HEK293T (cell line): ENCODE data around the gene HSD3B7.

Experiments used
- ARNT ChIP-seq: fragments of 450-650 bp; IDR thresholded peaks from 2 replicates; pipeline ENCODE4 v1.6.1; 2017; ENCODE audit warnings: mild to moderate bottlenecking
- CTBP1 ChIP-seq: fragments of 450-650 bp; IDR thresholded peaks from 2 replicates; pipeline ENCODE4 v1.6.1; 2016; ENCODE audit warnings: borderline replicate concordance
- ELF4 ChIP-seq: fragments of 450-650 bp; IDR thresholded peaks from 2 replicates; pipeline ENCODE4 v1.6.1; 2017; ENCODE audit warnings: antibody characterized with exemption
- FOXA1 ChIP-seq: fragments of 450-650 bp; IDR thresholded peaks from 2 replicates; pipeline ENCODE4 v1.6.1; 2016; ENCODE audit warnings: mild to moderate bottlenecking
- FOXK2 ChIP-seq: fragments of 450-650 bp; IDR thresholded peaks from 2 replicates; pipeline ENCODE4 v1.6.1; 2016; ENCODE audit warnings: mild to moderate bottlenecking
- HDGF ChIP-seq: fragments of 450-650 bp; IDR thresholded peaks from 2 replicates; pipeline ENCODE4 v1.6.1; 2017; ENCODE audit warnings: antibody characterized with exemption, borderline replicate concordance
- LEF1 ChIP-seq: fragments of 450-650 bp; IDR thresholded peaks from 2 replicates; pipeline ENCODE4 v1.6.1; 2017; ENCODE audit warnings: mild to moderate bottlenecking, borderline replicate concordance
- NFRKB ChIP-seq: fragments of 450-650 bp; IDR thresholded peaks from 2 replicates; pipeline ENCODE4 v1.6.1; 2016; ENCODE audit warnings: mild to moderate bottlenecking, moderate library complexity
- TARDBP ChIP-seq: fragments of 450-650 bp; IDR thresholded peaks from 2 replicates; pipeline ENCODE4 v1.6.1; 2016
- ZNF384 ChIP-seq: fragments of 450-650 bp; IDR thresholded peaks from 2 replicates; pipeline ENCODE4 v1.6.1; 2016

- no peak for TF ChIP-seq FOXA1
- no peak for TF ChIP-seq ELF4
- TF ChIP-seq ZNF384: no peak
- TF ChIP-seq NFRKB: no peak
- no peak for TF ChIP-seq CTBP1
- TF ChIP-seq TARDBP: no peak
- no peak for TF ChIP-seq ARNT
- TF ChIP-seq LEF1: no peak
- TF ChIP-seq HDGF: no peak
- TF ChIP-seq FOXK2: no peak
Observed at GRCh38 chr16:30958175-30959079, 26.6 kb upstream of the HSD3B7 start.
